Pancreas (tissue), 10 donors: ENCODE measurements around the gene SOSTDC1. TPM values are rescaled to one million over a fixed set of nuclear protein-coding genes. Genes with fewer than 3 reads are reported as not detected.
"Not testable (repeated sequence)": the region's sequence is repeated elsewhere in the genome, so short reads cannot be mapped to it uniquely, and the experiment has no call there.

Source experiments
- ATAC-seq, 4 donors: fragments of 200-7000 bp; cut with Tn5 transposase; one replicate each; pipeline versions ENCODE4 v1.8.0 to v1.9.1; 2020; ENCODE audit warnings: mild to moderate bottlenecking in 4 of 4, moderate library complexity in 4 of 4
- DNase-seq, 6 donors: peaks; one replicate each; pipeline ENCODE4 v3.0.0-alpha.2; 2020
- FAIRE-seq: peaks from 2 replicates; lab custom pipeline; 2012; peaks lifted over from hg19 to GRCh38; lab: Jason Lieb, UNC
- H3K27ac ChIP-seq, 4 donors: fragments of 200-600 bp; sonication (generic); 1 replicate in 3 of 4; 2 replicates in 1 of 4; pipeline versions ENCODE4 v1.5.0 to v1.8.0; 2020
- H3K27me3 ChIP-seq, 4 donors: fragments of 200-600 bp; one replicate each; pipeline ENCODE4 v1.8.0; 2021
- H3K36me3 ChIP-seq, 3 donors: fragments of 200-600 bp; sonication (generic) in 1 of 3; one replicate each; pipeline versions ENCODE4 v1.5.0 to v1.8.0; 2020 to 2021
- H3K4me1 ChIP-seq, 3 donors: fragments of 200-600 bp; one replicate each; pipeline ENCODE4 v1.8.0; 2021
- H3K4me3 ChIP-seq, 4 donors: fragments of 200-600 bp; sonication (generic) in 2 of 4; one replicate each; pipeline versions ENCODE4 v1.5.0 to v1.8.0; 2020 to 2021
- H3K9me3 ChIP-seq, 4 donors: fragments of 200-600 bp; one replicate each; pipeline ENCODE4 v1.8.0; 2021
- CTCF ChIP-seq, 4 donors: fragments of 200-600 bp; sonication (generic) in 3 of 4; IDR thresholded peaks; one replicate each; pipeline versions ENCODE4 v1.5.0 to v1.8.0; 2021; ENCODE audit warnings: antibody characterized with exemption in 4 of 4
- WGBS, 2 donors: extraction: QIAGEN DNeasy Blood & Tissue Kit; methylation state at CpG; one replicate each; pipeline ENCODE4 v1.1.7; 2013; 5-methylcytosine and 5-hydroxymethylcytosine counted together
- intact Hi-C, 3 donors: fragments of 100-400 bp; cut with DNase I; formaldehyde crosslinking; loops; one replicate each; pipeline versions ENCODE4 v1.11.1 to v1.14.2; 2022
- polyA plus RNA-seq, 2 donors: library from polyadenylated mRNA; stranded (reverse); fragments of 200-250 nt; gene quantifications; one replicate each; pipeline ENCODE4 v1.2.3, GENCODE V29; 2013
- total RNA-seq, 6 donors: library from RNA; stranded (reverse); fragmentation: NEBNext Ultra II Directional in 4 of 6; extraction: Animal tissue kit (Norgen Biotek cat#: 25700) in 4 of 6; gene quantifications; one replicate each; pipeline versions ENCODE4 v1.2.1 to v1.2.4, GENCODE V29; 2021 to 2023
- donor health status: healthy with polysubstance abuse.
- donor health status: DM: no; HTN: no; CAD: no; lungs with moderate emphysema.
- donor health status: DM: no; HTN: no; CAD: no.
- donor health status: control.
- donor health status: control.
- donor health status: Bipolar disorder and iron deficiency.
- donor health status: DM: yes; HTN: yes; CAD: no.
- donor health status: DM: no; HTN: no; CAD: no.
- donor health status: DM: no; HTN: no; CAD: no.
- donor health status: DM: yes; HTN: yes; CAD: no.

SOSTDC1 gene
- total and polyA plus RNA-seq, 8 donors = 0.12 to 1.3 (median 0.21) TPM; not detected in 3

GRCh38 chr7:16463949-16464715 is 1.4 kb downstream of the SOSTDC1 start:
- DNase-seq (no peak), FAIRE-seq (no peak), ATAC-seq (no peak)
- no peak for TF ChIP-seq CTCF (IDR thresholded peaks at IDR 0.05)
- Histone ChIP-seq H3K4me1 (peaks cover 0 to 4% (median 0%) of the 10 kb centered on the region in 3 donors), H3K9me3 (no peaks in the 10 kb centered on the region), H3K4me3 (no peak overlapping the region), H3K27ac (no peak overlapping the region), H3K27me3 (no peaks in the 10 kb centered on the region), H3K36me3 (no peaks in the 10 kb centered on the region)
- intact Hi-C loops = no loop called here
- WGBS, 2 donors = 35 to 46% methylated on average over 10 of the region's 10 CpGs

GRCh38 chr7:16463520-16463919 is 2.0 kb downstream of the SOSTDC1 start:
- Histone ChIP-seq H3K27me3 (no peaks in the 10 kb centered on the region), H3K4me3 (no peak overlapping the region), H3K9me3 (no peaks in the 10 kb centered on the region), H3K36me3 (no peaks in the 10 kb centered on the region), H3K4me1 (peaks cover 0 to 4% (median 0%) of the 10 kb centered on the region in 3 donors), H3K27ac (no peak overlapping the region)
- no peak for DNase-seq
- no peak for FAIRE-seq
- no peak for TF ChIP-seq CTCF (IDR thresholded peaks at IDR 0.05)
- no peak for ATAC-seq
- 31 to 43% methylated on average over 2 of the region's 2 CpGs for WGBS, 2 donors
- intact Hi-C loops = no loop called here

- no peaks in the 10 kb centered on the region for H3K27me3 ChIP-seq
- peaks cover 0 to 4% (median 0%) of the 10 kb centered on the region in 3 donors for H3K4me1 ChIP-seq
- H3K4me3 ChIP-seq = no peak overlapping the region
- ATAC-seq = no peak
- no peaks in the 10 kb centered on the region for H3K36me3 ChIP-seq
- no peak for TF ChIP-seq CTCF (IDR thresholded peaks at IDR 0.05)
- DNase-seq = no peak
- H3K27ac ChIP-seq = no peak overlapping the region
- H3K9me3 ChIP-seq = no peaks in the 10 kb centered on the region
- intact Hi-C loops = no loop called here
- 87 to 88% methylated on average over 7 of the region's 7 CpGs for WGBS, 2 donors
- FAIRE-seq = no peak
These were observed 3.1 kb downstream of the SOSTDC1 start for GRCh38 chr7:16462431-16462889.

DNA sequence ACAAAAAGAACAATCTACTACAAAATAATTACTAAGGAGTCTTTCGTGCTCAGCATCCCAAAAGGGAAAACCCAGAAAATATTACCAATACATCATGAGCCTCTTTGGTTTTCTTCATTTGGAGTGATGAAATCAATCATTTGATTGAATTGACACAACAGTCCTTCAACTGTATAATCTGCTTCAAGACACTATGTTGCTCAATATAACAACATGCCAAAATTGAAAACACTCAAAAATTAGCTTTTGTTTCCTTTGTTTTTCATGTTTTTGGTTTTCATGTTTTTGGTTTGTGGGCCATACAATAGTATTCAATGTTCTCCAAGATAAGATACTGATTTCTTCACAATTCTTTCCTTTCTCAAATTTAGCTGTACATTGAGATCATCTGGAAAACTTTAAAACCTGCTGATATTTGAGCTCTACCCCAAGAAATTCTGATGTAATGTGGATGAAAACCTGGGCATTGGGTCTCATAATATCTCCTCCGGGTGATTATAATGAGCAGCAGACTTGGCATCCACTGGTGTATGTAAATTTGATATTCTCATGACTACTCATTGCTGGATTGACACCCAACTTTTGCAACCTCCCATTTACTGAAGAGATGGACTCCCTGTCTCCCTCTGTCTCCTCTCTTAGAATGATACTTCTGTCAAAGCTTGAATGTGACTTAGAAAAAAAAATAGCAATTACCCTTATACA is 4.6 kb downstream of the SOSTDC1 start:
- Histone ChIP-seq H3K9me3 (no peaks in the 10 kb centered on the region), H3K4me1 (peaks cover 0 to 4% (median 0%) of the 10 kb centered on the region in 3 donors), H3K27me3 (no peaks in the 10 kb centered on the region), H3K4me3 (no peak overlapping the region), H3K36me3 (no peaks in the 10 kb centered on the region), H3K27ac (no peak overlapping the region)
- intact Hi-C loops = no loop called here
- WGBS, 2 donors = 83 to 93% methylated on average over 2 of the region's 2 CpGs
- DNase-seq = no peak
- no peak for TF ChIP-seq CTCF (IDR thresholded peaks at IDR 0.05)
- ATAC-seq = no peak
- FAIRE-seq = no peak

DNA sequence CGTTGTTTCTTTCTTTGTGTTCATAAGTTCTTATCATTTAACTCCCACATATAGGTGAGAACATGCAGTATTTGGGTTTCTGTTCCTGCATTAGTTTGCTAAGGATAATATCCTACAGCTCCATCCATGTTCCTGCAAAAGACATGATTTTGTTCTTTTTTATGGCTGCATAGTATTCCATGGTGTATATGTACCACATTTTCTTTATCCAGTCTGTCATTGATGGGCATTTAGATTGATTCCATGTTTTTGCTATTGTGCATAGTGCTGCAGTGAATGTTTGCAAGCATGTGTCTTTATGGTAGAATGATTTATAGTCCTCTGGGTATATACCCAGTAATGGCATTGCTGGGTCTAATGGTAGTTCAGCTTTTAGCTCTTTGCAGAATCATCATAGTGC is 9.2 kb downstream of the SOSTDC1 start:
- FAIRE-seq, DNase-seq, ATAC-seq, intact Hi-C loops, H3K27ac ChIP-seq, H3K9me3 ChIP-seq, H3K36me3 ChIP-seq, H3K27me3 ChIP-seq, H3K4me3 ChIP-seq, H3K4me1 ChIP-seq: not testable (repeated sequence)
- 49 to 92% methylated on average over 1 of the region's 1 CpG for WGBS, 2 donors
